ENCODE data around the gene PHIP.
A peak's percentile ranks its signal among the peaks of the same experiment; 100 is the strongest.

PHIP gene

DNA sequence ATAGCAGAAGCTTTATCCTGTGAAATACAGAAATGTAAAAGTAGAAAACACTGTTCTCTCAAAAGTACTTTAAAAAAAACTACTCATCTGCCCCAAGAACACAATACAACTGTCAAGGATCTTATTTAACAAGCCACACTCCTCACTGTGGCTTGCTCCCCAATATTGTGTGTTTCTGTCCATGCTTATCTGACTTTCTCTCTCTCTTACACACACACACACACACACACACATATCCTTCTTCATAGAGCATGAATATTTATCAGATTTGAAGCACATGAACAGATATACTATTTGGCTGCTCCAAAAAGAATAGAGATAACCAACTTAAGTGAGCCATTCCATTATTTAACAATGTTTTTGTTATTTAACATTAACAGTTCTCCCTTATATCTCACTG lies 3.6 kb upstream of the PHIP start:
- in situ Hi-C loops (cut with MboI; ENCODE audit: low sequenced_read_pairs, unreplicated experiment), result no loop called here
- no peak for TF ChIP-seq CTCF (IDR thresholded peaks at IDR 0.05; ENCODE audit: borderline replicate concordance, control extremely low read depth, extremely low read depth, insufficient read depth, missing control alignments)
- no peak for DNase-seq (ENCODE audit: low spot score)

- DNase-seq (ENCODE audit: low spot score), result no peak
- TF ChIP-seq CTCF (IDR thresholded peaks at IDR 0.05; ENCODE audit: borderline replicate concordance, control extremely low read depth, extremely low read depth, insufficient read depth, missing control alignments), result no peak
- in situ Hi-C loops (cut with MboI; ENCODE audit: low sequenced_read_pairs, unreplicated experiment), result no loop called here
Measured at GRCh38 chr6:79079561-79080041, 1.5 kb upstream of the PHIP start.

DNA sequence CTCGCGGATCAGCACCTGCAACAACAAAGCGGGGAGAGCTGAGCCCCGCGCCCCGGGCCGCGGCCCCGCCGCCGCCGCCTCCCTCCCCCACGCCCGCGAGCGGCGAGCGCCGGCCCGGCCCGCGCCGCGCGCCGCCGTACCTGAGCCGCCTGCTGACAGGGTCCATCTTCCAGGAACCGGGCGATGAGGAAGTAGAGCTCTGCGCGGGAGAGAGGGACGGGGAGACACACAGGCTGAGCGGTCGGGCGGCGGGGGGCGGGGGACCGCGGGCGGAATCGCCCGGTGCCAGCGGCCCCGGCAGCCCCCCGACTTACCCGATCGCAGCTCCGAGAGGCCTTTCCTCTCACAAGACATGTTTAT lies 359 bp downstream of the PHIP start:
- no peak for TF ChIP-seq CTCF (IDR thresholded peaks at IDR 0.05; ENCODE audit: borderline replicate concordance, control extremely low read depth, extremely low read depth, insufficient read depth, missing control alignments)
- peak; percentile 67 for DNase-seq (ENCODE audit: low spot score)
- in situ Hi-C loops (cut with MboI; ENCODE audit: low sequenced_read_pairs, unreplicated experiment), result no loop called here

GRCh38 chr6:79076782-79077641 lies 1.0 kb downstream of the PHIP start:
- peak; percentile 84 for DNase-seq (ENCODE audit: low spot score)
- TF ChIP-seq CTCF (IDR thresholded peaks at IDR 0.05; ENCODE audit: borderline replicate concordance, control extremely low read depth, extremely low read depth, insufficient read depth, missing control alignments), result no peak
- in situ Hi-C loops (cut with MboI; ENCODE audit: low sequenced_read_pairs, unreplicated experiment), result no loop called here

DNA sequence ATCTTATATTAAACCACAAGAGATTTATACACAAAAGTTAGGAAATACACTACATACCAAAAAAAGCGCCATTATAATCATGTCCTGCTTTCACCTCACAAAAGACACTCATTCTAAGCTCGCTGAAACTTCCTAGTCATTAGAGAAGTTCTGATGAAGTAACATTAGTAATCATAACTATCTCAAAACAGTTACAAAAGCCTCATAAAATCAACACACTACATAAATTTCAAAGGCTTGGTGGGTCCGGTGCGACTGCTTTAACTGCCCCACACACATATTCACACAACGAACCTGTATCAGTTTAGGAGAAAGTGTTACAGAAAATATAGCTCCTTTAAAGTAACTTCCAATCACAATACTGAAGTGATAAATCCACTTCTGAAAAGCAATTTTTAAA lies 1.9 kb downstream of the PHIP start:
- no peak for DNase-seq (ENCODE audit: low spot score)
- in situ Hi-C loops (cut with MboI; ENCODE audit: low sequenced_read_pairs, unreplicated experiment), result no loop called here
- TF ChIP-seq CTCF (IDR thresholded peaks at IDR 0.05; ENCODE audit: borderline replicate concordance, control extremely low read depth, extremely low read depth, insufficient read depth, missing control alignments), result no peak

- DNase-seq (ENCODE audit: low spot score), result no peak
- no peak for TF ChIP-seq CTCF (IDR thresholded peaks at IDR 0.05; ENCODE audit: borderline replicate concordance, control extremely low read depth, extremely low read depth, insufficient read depth, missing control alignments)
- in situ Hi-C loops (cut with MboI; ENCODE audit: low sequenced_read_pairs, unreplicated experiment), result no loop called here
Measured at GRCh38 chr6:79073888-79074287, 4.2 kb downstream of the PHIP start.

Measured in GM13976 (cell line).